Measurements from ENCODE around the gene DDX49.
"Not testable (repeated sequence)": the region's sequence is repeated elsewhere in the genome, so short reads cannot be mapped to it uniquely, and the experiment has no call there.

Gene DDX49

GRCh38 chr19:18913466-18913865 lies 6.0 kb upstream of the DDX49 start:
- DNase-seq = no peak

DNA sequence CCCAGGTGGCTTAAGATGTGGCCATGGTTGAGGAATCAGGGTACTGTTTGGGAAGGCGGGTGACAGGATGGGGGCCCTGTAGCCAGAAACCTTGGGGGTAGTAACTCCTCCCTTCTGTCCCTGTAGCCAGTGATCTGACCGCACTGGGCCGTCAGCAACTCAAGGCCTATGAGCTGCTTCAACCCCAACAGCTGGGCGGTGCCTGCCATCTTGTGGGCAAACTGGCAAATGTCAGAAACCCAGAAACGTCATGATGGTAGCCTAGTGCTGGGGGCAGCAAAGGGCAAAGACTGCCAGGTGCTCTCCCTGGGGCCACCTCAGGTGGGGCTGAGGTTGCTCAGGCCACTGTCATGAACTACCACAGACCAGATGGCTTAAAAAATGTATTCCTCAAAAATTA lies 3.9 kb upstream of the DDX49 start:
- peak; percentile 33 for DNase-seq

DNA sequence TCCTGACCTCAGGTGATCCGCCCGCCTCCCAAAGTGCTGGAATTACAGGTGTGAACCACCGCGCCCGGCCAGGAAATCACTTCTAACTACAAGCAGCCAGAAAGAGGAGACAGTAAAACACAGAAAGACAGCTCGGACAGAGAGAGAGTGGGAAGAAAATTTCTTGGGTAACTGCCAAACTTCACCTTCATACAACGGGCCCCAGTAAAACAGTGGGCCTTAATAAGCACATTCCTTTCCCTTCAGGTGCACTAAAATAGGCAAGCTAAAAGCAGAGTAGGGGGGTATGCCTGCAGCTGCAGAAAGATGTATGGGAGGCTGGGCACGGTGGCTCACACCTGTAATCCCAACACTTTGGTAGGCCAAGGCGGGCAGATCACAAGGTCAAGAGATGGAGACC lies 1.9 kb upstream of the DDX49 start:
- DNase-seq = not testable (repeated sequence)

- DNase-seq = no peak
These were observed 342 bp downstream of the DDX49 start for GRCh38 chr19:18919900-18920214.

GRCh38 chr19:18920400-18920799 lies 885 bp downstream of the DDX49 start:
- no peak for DNase-seq

DNA sequence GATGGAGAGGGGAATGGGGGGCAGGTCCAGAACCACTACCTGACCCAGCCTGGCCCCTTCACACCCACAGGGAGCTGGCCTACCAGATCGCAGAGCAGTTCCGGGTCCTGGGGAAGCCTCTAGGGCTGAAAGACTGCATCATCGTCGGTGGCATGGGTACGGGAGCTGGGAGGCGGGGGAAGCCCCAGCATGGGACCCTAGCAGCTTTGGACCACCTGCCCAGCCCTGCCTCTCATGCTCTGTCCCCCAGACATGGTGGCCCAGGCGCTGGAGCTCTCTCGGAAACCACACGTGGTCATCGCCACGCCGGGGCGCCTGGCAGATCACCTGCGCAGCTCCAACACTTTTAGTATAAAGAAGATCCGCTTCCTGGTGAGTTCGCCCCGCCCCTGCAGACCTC lies 2.1 kb downstream of the DDX49 start:
- no peak for DNase-seq

- DNase-seq = no peak
These were observed 2.9 kb downstream of the DDX49 start for GRCh38 chr19:18922228-18922985.

DNA sequence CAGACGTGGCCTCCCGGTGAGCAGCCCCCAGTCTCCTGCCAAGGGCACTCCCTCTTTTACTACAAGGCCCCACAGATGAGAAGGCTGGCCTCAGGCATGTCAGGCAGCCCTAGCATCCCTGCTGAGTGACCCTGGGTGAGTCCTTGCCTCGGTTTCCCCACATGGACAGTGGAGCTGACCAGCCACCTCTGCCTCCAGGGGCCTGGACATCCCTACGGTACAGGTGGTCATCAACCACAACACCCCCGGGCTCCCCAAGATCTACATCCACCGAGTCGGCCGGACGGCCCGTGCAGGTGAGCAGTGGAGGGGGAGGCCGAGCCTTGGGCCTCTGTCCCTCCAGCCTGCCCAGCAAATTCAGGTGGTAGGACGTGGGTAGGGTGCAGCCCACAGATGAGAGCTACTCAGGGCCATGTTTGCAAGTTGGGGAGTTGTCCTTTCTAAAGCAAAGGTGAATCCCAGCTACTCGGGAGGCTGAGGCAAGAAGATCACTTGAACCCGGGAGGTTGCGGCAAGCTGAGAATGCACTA lies 5.2 kb downstream of the DDX49 start:
- DNase-seq = no peak

GRCh38 chr19:18928018-18928805 lies 8.7 kb downstream of the DDX49 start:
- DNase-seq = no peak

DNA sequence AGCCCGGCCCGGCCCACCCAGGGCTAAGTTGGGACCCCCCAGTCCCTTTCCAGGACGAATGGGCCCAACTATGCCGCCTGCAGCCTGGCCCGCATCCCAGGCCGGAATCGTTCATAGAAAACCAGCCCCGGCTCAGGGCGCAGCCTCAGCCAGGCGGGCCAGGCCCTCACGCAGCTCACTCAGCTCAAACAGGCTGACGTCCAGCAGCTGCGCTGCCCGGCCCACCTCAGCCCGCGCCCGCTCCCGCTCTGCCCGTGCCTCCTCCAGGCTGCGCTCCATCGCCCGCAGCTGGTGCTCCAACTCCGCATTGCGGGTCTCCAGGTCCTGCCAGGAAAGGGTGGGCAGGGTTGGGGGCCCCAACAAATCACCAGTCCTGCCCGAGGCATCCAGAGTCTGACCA lies 9.8 kb downstream of the DDX49 start:
- DNase-seq = no peak

- no peak for DNase-seq
These were observed 12.0 kb downstream of the DDX49 start for GRCh38 chr19:18931316-18932162.

DNA sequence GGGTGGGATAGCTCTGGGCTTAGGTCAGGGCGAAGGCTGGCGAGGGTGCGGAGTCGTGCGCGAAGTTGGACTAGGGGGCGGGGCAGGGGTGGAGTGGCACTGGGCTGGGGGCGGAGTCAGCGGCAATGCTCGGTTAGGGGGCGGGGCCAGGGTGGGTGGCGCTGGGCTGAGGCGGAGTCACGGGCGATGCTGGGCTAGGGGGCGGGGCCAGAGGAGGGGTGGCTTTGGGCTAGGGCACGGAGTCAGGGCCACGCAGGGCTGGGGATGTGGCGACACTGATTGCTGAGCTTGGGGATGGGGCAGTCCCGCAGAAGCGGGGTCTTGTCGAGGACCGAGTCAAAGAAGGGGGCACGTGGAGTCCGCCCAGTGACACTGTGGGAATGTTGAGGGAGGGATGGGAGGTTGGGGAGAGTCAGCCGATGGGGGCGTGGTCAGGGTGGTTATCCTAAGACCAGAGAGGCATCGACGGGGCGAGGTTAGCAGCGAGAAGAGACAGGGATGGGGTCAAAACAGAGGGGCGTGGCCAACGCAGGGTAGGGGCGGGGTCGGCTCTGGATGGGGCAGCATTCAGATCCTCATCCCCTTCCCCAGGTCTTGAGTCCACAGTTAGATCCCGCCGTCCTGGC lies 12.8 kb downstream of the DDX49 start:
- no peak for DNase-seq

DNA sequence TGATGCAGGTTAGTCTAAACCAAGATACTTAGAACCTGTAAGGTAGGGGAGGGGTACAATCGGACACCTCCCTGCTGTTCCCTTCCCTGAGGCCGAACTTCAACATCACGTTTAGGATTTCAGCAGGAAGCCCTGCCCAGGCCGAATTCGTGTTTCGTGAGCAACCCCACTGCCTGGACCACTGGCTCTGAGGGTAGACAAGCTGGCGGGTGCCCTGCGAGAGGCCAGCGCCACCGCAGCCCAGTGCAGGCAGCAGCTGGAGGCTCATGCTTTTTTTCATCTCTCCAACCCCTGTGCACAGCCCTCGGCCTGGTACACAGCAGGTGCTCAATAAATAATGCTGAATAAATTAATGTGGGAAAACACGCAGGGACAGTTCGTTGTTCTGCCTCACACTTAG lies 13.8 kb downstream of the DDX49 start:
- DNase-seq = no peak

GRCh38 chr19:18939163-18939562 lies 19.6 kb downstream of the DDX49 start:
- DNase-seq = no peak

- no peak for DNase-seq
These were observed 20.6 kb downstream of the DDX49 start for GRCh38 chr19:18939922-18940768.

- peak; percentile 42 for DNase-seq
These were observed 21.5 kb downstream of the DDX49 start, which contains the start of gene HOMER3 for GRCh38 chr19:18940769-18941627. Gene HOMER3, minus strand, starts transcription at chr19:18941217. Its CDS starts 2,235 bp downstream, at chr19:18938982.

GRCh38 chr19:18941628-18942354 lies 22.3 kb downstream of the DDX49 start:
- DNase-seq = no peak

- DNase-seq = no peak
These were observed 23.2 kb downstream of the DDX49 start for GRCh38 chr19:18942692-18943091.

GRCh38 chr19:18943465-18943864 lies 23.9 kb downstream of the DDX49 start:
- no peak for DNase-seq

- no peak for DNase-seq
These were observed 25.8 kb downstream of the DDX49 start for GRCh38 chr19:18945297-18945696.
